CD4-positive, alpha-beta T cell (primary cell): ENCODE measurements around the gene CCR2. TPM values are rescaled to one million over a fixed set of nuclear protein-coding genes. Genes with fewer than 3 reads are reported as not detected.
A peak's percentile ranks its signal among the peaks of the same experiment; 100 is the strongest.

Experiments used
- ATAC-seq: fragments of 200-7000 bp; cut with Tn5 transposase; one replicate; pipeline ENCODE4 v1.10.0; 2022; ENCODE audit warnings: mild to moderate bottlenecking; ENCODE audit not compliant: poor library complexity
- CTCF ChIA-PET: fragments of 350-600 bp; sonication (Branson Sonifier 250); formaldehyde crosslinking; loops from one replicate; lab custom pipeline; 2021; ENCODE audit warnings: antibody characterized with exemption, inconsistent platforms; lab: Charles Lee
- POLR2A ChIA-PET: fragments of 350-600 bp; sonication (Branson Sonifier 250); formaldehyde crosslinking; loops from one replicate; lab custom pipeline; 2021; ENCODE audit warnings: antibody characterized with exemption, inconsistent platforms; lab: Charles Lee
- DNase-seq, 14 experiments: peaks; one replicate each; pipeline ENCODE4 v3.0.0-alpha.2; 2013 to 2020; ENCODE audit warnings: mixed read lengths in 2 of 14
- H3K27ac ChIP-seq, 2 donors: one replicate each; pipeline versions ENCODE4 v1.5.1 to v1.7.0; 2013; ENCODE audit warnings: low read length in 2 of 2, low read depth in 1 of 2, mild to moderate bottlenecking in 1 of 2
- H3K27me3 ChIP-seq, 2 experiments: 1 replicate in 1 of 2; 2 replicates in 1 of 2; pipeline versions ENCODE4 v1.6.1 to v1.7.0; 2013; ENCODE audit warnings: low read length in 2 of 2, control low read depth in 1 of 2, mild to moderate bottlenecking in 1 of 2, moderate library complexity in 1 of 2; ENCODE audit not compliant: insufficient read depth in 2 of 2, control insufficient read depth in 1 of 2
- H3K36me3 ChIP-seq: one replicate; pipeline ENCODE4 v1.6.1; 2013; ENCODE audit warnings: low read length, control low read depth; ENCODE audit not compliant: insufficient read depth
- H3K4me1 ChIP-seq: one replicate; pipeline ENCODE4 v1.6.1; 2013; ENCODE audit warnings: low read length, control low read depth; ENCODE audit not compliant: insufficient read depth
- H3K4me3 ChIP-seq: one replicate; pipeline ENCODE4 v1.5.1; 2013; ENCODE audit warnings: mild to moderate bottlenecking, low read length, moderate library complexity
- H3K9me3 ChIP-seq, 2 experiments: 1 replicate in 1 of 2; 2 replicates in 1 of 2; pipeline versions ENCODE4 v1.6.1 to v1.7.0; 2013; ENCODE audit warnings: low read length in 2 of 2, mild to moderate bottlenecking in 2 of 2, control low read depth in 1 of 2, moderate library complexity in 1 of 2; ENCODE audit not compliant: control insufficient read depth in 1 of 2, insufficient read depth in 1 of 2
- H3K27ac Mint-ChIP-seq: one replicate; pipeline ENCODE4 v1.8.0; 2020; ENCODE audit warnings: mixed read lengths
- H3K27me3 Mint-ChIP-seq: one replicate; pipeline ENCODE4 v1.8.0; 2021; ENCODE audit warnings: mixed read lengths
- H3K36me3 Mint-ChIP-seq: one replicate; pipeline ENCODE4 v1.8.0; 2021; ENCODE audit warnings: low read depth, mixed read lengths
- H3K4me1 Mint-ChIP-seq: one replicate; pipeline ENCODE4 v1.8.0; 2021; ENCODE audit warnings: low read depth, mixed read lengths
- H3K4me3 Mint-ChIP-seq: one replicate; pipeline ENCODE4 v1.8.0; 2020; ENCODE audit warnings: mild to moderate bottlenecking, mixed read lengths
- H3K9me3 Mint-ChIP-seq: one replicate; pipeline ENCODE4 v1.8.0; 2020; ENCODE audit warnings: mixed read lengths
- CTCF ChIP-seq: fragments of 200-600 bp; IDR thresholded peaks from one replicate; pipeline ENCODE4 v1.8.0; 2022; ENCODE audit warnings: antibody characterized with exemption, mild to moderate bottlenecking
- intact Hi-C, 2 experiments: fragments of 100-400 bp; cut with DNase I in 1 of 2; cut with micrococcal nuclease in 1 of 2; formaldehyde crosslinking; loops; one replicate each; pipeline versions ENCODE4 v1.15.1 to v1.9.0; 2023 to 2025; cut with DNase I, micrococcal nuclease
- total RNA-seq, 174 experiments: library from RNA in 2 of 174; stranded (reverse) in 2 of 174; gene quantifications; one replicate each; pipeline ENCODE4 v1.2.3 and lab custom pipeline; 2021 to 2026

CCR2 gene
- total RNA-seq, 2 experiments from 2014 or later: 0.99 to 1.0 TPM

- POLR2A ChIA-PET: no interaction called here
- peaks cover 6% of the 10 kb centered on the region for H3K4me1 ChIP-seq
- H3K27me3 Mint-ChIP-seq: no peaks in the 10 kb centered on the region
- CTCF ChIA-PET: no interaction called here
- no peak overlapping the region for H3K27ac Mint-ChIP-seq
- no peak for TF ChIP-seq CTCF
- ATAC-seq: no peak
- peak in 2 of 14 experiments; percentile 47 to 62 for DNase-seq
- no peaks in the 10 kb centered on the region for H3K9me3 ChIP-seq
- H3K4me3 Mint-ChIP-seq: no peak overlapping the region
- H3K27me3 ChIP-seq: no peaks in the 10 kb centered on the region
- no peaks in the 10 kb centered on the region for H3K4me1 Mint-ChIP-seq
- no peaks in the 10 kb centered on the region for H3K9me3 Mint-ChIP-seq
- no peaks in the 10 kb centered on the region for H3K36me3 ChIP-seq
- no peaks in the 10 kb centered on the region for H3K36me3 Mint-ChIP-seq
- intact Hi-C loops: no loop called here
- no peak overlapping the region for H3K27ac ChIP-seq
- H3K4me3 ChIP-seq: no peak overlapping the region
These were observed 42.0 kb downstream of the CCR2 start for GRCh38 chr3:46395766-46396530.

GRCh38 chr3:46397111-46397510 is 43.2 kb downstream of the CCR2 start:
- intact Hi-C loops: no loop called here
- H3K27ac Mint-ChIP-seq: no peak overlapping the region
- no peak for ATAC-seq
- H3K4me3 Mint-ChIP-seq: no peak overlapping the region
- H3K4me1 Mint-ChIP-seq: no peaks in the 10 kb centered on the region
- H3K9me3 Mint-ChIP-seq: no peaks in the 10 kb centered on the region
- H3K36me3 Mint-ChIP-seq: no peaks in the 10 kb centered on the region
- H3K27me3 Mint-ChIP-seq: no peaks in the 10 kb centered on the region
- peaks cover 6% of the 10 kb centered on the region for H3K4me1 ChIP-seq
- H3K9me3 ChIP-seq: no peaks in the 10 kb centered on the region
- no peaks in the 10 kb centered on the region for H3K27me3 ChIP-seq
- H3K27ac ChIP-seq: no peak overlapping the region
- CTCF ChIA-PET: no interaction called here
- no peaks in the 10 kb centered on the region for H3K36me3 ChIP-seq
- no peak for DNase-seq
- TF ChIP-seq CTCF: no peak
- POLR2A ChIA-PET: no interaction called here
- no peak overlapping the region for H3K4me3 ChIP-seq

- Mint-ChIP-seq H3K4me1 (no peaks in the 10 kb centered on the region), H3K4me3 (no peak overlapping the region), H3K9me3 (no peaks in the 10 kb centered on the region), H3K36me3 (no peaks in the 10 kb centered on the region), H3K27ac (no peak overlapping the region), H3K27me3 (no peaks in the 10 kb centered on the region)
- ChIA-PET POLR2A (no interaction called here), CTCF (no interaction called here)
- Histone ChIP-seq H3K4me1 (peaks cover 6% of the 10 kb centered on the region), H3K27ac (no peak overlapping the region), H3K27me3 (no peaks in the 10 kb centered on the region), H3K9me3 (no peaks in the 10 kb centered on the region), H3K36me3 (no peaks in the 10 kb centered on the region), H3K4me3 (no peak overlapping the region)
- no peak for TF ChIP-seq CTCF
- DNase-seq (no peak), ATAC-seq (no peak)
- intact Hi-C loops: no loop called here
These were observed 44.5 kb downstream of the CCR2 start for GRCh38 chr3:46398186-46398955.
